DMS114 treated with DMSO at 0.1 percent for 48 hours (cell line): ENCODE measurements around the gene LTBP2.

Source experiments
- DNase-seq: peaks from one replicate; lab custom pipeline; 2025; ENCODE audit not compliant: unreplicated experiment; lab: John Stamatoyannopoulos, UW

The LTBP2 gene

GRCh38 chr14:74532246-74532645 lies 79.8 kb downstream of the LTBP2 start:
- no peak for DNase-seq

- no peak for DNase-seq
These were observed 80.6 kb downstream of the LTBP2 start for GRCh38 chr14:74531467-74531866.

- DNase-seq, result no peak
These were observed 81.0 kb downstream of the LTBP2 start for GRCh38 chr14:74531006-74531405.

GRCh38 chr14:74528886-74529285 lies 83.2 kb downstream of the LTBP2 start:
- DNase-seq, result no peak

- no peak for DNase-seq
These were observed 83.6 kb downstream of the LTBP2 start for GRCh38 chr14:74528406-74528805.

GRCh38 chr14:74527736-74528280 lies 84.2 kb downstream of the LTBP2 start:
- no peak for DNase-seq

GRCh38 chr14:74526854-74527585 lies 85.0 kb downstream of the LTBP2 start:
- no peak for DNase-seq

- no peak for DNase-seq
These were observed 86.6 kb downstream of the LTBP2 start for GRCh38 chr14:74525361-74525851.

- DNase-seq, result no peak
These were observed 87.3 kb downstream of the LTBP2 start for GRCh38 chr14:74524812-74525135.

- DNase-seq, result no peak
These were observed 87.8 kb downstream of the LTBP2 start for GRCh38 chr14:74524076-74524811.

- DNase-seq, result no peak
These were observed 89.3 kb downstream of the LTBP2 start for GRCh38 chr14:74522740-74523139.

GRCh38 chr14:74521756-74522155 lies 90.3 kb downstream of the LTBP2 start:
- no peak for DNase-seq

GRCh38 chr14:74519316-74520074 lies 92.5 kb downstream of the LTBP2 start:
- no peak for DNase-seq

- no peak for DNase-seq
These were observed 93.8 kb downstream of the LTBP2 start for GRCh38 chr14:74518221-74518620.

- no peak for DNase-seq
These were observed 94.3 kb downstream of the LTBP2 start for GRCh38 chr14:74517731-74518130.

GRCh38 chr14:74516451-74517160 lies 95.4 kb downstream of the LTBP2 start:
- DNase-seq, result no peak

- DNase-seq, result no peak
These were observed 96.1 kb downstream of the LTBP2 start for GRCh38 chr14:74515891-74516412.

- no peak for DNase-seq
These were observed 97.5 kb downstream of the LTBP2 start for GRCh38 chr14:74514471-74514941.

- DNase-seq, result no peak
These were observed 99.8 kb downstream of the LTBP2 start for GRCh38 chr14:74511966-74512830.
